K562 (cell line): ENCODE data around the gene UBL5. TPM values are rescaled to one million over a fixed set of nuclear protein-coding genes. Genes with fewer than 3 reads are reported as not detected.

Experiments used
- CHD2 ChIP-seq: IDR thresholded peaks from 2 replicates; pipeline ENCODE4 v1.6.1; 2011; ENCODE audit warnings: low read depth, low read length
- DDX20 ChIP-seq: fragments of 450-650 bp; IDR thresholded peaks from 2 replicates; pipeline ENCODE4 v1.6.1; 2016; ENCODE audit warnings: missing genetic modification characterization, low read depth, mild to moderate bottlenecking, missing compliant biosample characterization, moderate library complexity
- FOXA3 ChIP-seq, 2 experiments: fragments of 450-650 bp in 1 of 2; sonication (generic) in 1 of 2; formaldehyde crosslinking; IDR thresholded peaks in 1 of 2; conservative IDR thresholded peaks in 1 of 2; 2 replicates each; pipeline versions ENCODE4 v1.4.0 to v1.8.0; 2020 to 2022; ENCODE audit warnings: mild to moderate bottlenecking in 2 of 2, missing genetic modification reagents in 1 of 2
- HMG20B ChIP-seq: fragments of 250-450 bp; sonication (Bioruptor Pico); IDR thresholded peaks from 2 replicates; pipeline ENCODE4 v1.5.0; 2021; ENCODE audit warnings: mild to moderate bottlenecking
- HNRNPLL ChIP-seq: fragments of 200-400 bp; formaldehyde crosslinking; IDR thresholded peaks from 2 replicates; pipeline ENCODE4 v1.6.1; 2017; ENCODE audit warnings: low read length, low read depth, mild to moderate bottlenecking; ENCODE audit not compliant: poor library complexity, severe bottlenecking
- KDM1A ChIP-seq, 2 experiments: fragments of 450-650 bp; IDR thresholded peaks; 2 replicates each; pipeline ENCODE4 v1.6.1; 2016; ENCODE audit warnings: mild to moderate bottlenecking in 2 of 2
- MBD1 ChIP-seq: fragments of 250-450 bp; sonication (Bioruptor Pico); IDR thresholded peaks from 2 replicates; pipeline ENCODE4 v1.8.0; 2022; ENCODE audit warnings: inconsistent platforms
- PML ChIP-seq: IDR thresholded peaks from 2 replicates; pipeline ENCODE4 v1.6.1; 2012; ENCODE audit warnings: low read length, inconsistent platforms
- REST ChIP-seq, 2 experiments: fragments of 450-650 bp; formaldehyde crosslinking in 1 of 2; IDR thresholded peaks; 2 replicates each; pipeline versions ENCODE4 v1.4.0 to v1.6.1; 2014 to 2020; ENCODE audit warnings: mild to moderate bottlenecking in 2 of 2, borderline replicate concordance in 1 of 2, low read depth in 1 of 2
- SLC30A9 ChIP-seq: fragments of 250-450 bp; sonication (Bioruptor Pico); IDR thresholded peaks from 2 replicates; pipeline ENCODE4 v1.8.0; 2022; ENCODE audit warnings: mild to moderate bottlenecking, moderate library complexity
- SRSF3 ChIP-seq: fragments of 200-400 bp; formaldehyde crosslinking; IDR thresholded peaks from 2 replicates; pipeline ENCODE4 v1.6.1; 2016; ENCODE audit warnings: mild to moderate bottlenecking, low read length, moderate library complexity; ENCODE audit not compliant: insufficient read depth
- ZNF41 ChIP-seq: fragments of 250-450 bp; sonication (Bioruptor Pico); conservative IDR thresholded peaks from 2 replicates; pipeline ENCODE4 v1.4.0; 2020; ENCODE audit warnings: mild to moderate bottlenecking
- ZNF512 ChIP-seq: IDR thresholded peaks from 2 replicates; pipeline ENCODE4 v1.6.1; 2016; ENCODE audit warnings: missing genetic modification characterization, missing compliant biosample characterization
- ZNF655 ChIP-seq: fragments of 250-450 bp; sonication (Bioruptor Pico); IDR thresholded peaks from 2 replicates; pipeline ENCODE4 v1.5.0; 2021
- polyA plus RNA-seq, 8 experiments: library from polyadenylated mRNA; depleted of rRNA in 4 of 8; stranded (reverse) in 5 of 8; unstranded in 3 of 8; fragments of >200 nt; fragmentation: Nextera tagmentation in 2 of 8; fragmentation: Illumina TruSeq in 1 of 8; extraction: Ambion mirVana in 2 of 8; extraction: Trizol in 1 of 8; gene quantifications; 2 replicates each; pipeline versions ENCODE4 v1.2.1 to v1.2.3, GENCODE V29; 2011 to 2014; ENCODE audit warnings: inconsistent platforms in 1 of 8, missing spikeins in 1 of 8
- total RNA-seq, 7 experiments: library from RNA; depleted of rRNA in 6 of 7; stranded (reverse); fragments of >200 nt in 6 of 7; fragmentation: Illumina TruSeq in 2 of 7; extraction: Trizol in 2 of 7; gene quantifications; 2 replicates each; pipeline versions ENCODE4 v1.2.1 to v1.2.3, GENCODE V29; 2011 to 2021; ENCODE audit warnings: low replicate concordance in 1 of 7

Gene UBL5
- total and polyA plus RNA-seq, 9 of the 15 experiments (the other 6 are each of a cell fraction or from before 2014, with no cell fraction given), result 410 to 1,266 (median 613) TPM

GRCh38 chr19:9834726-9835506, 7.2 kb downstream of the UBL5 start, which contains the start of gene PIN1 (continued):
- TF ChIP-seq MBD1 (no peak), ZNF41 (no peak), DDX20 (no peak), FOXA3 (CRISPR knock-in tag; conservative IDR thresholded peaks at IDR 0.05 in 1 of 2, IDR thresholded peaks at IDR 0.05 in 1 of 2) (peak in 1 of 2 experiments; percentile 64; a peak in 1 of 4 replicates), SRSF3 (no peak), ZNF655 (no peak), SLC30A9 (CRISPR knock-in tag) (no peak), KDM1A (IDR thresholded peaks at IDR 0.05) (peak in 1 of 2 experiments; percentile 98), REST (IDR thresholded peaks at IDR 0.05; ENCODE audit: borderline replicate concordance) (no peak), REST (CRISPR knock-in tag; IDR thresholded peaks at IDR 0.05; ENCODE audit: low read depth) (no peak; the same call in 1 of the 2 replicates), HNRNPLL (peak; percentile 36), HMG20B (CRISPR knock-in tag) (no peak), ZNF512 (no peak), CHD2 (peak; percentile 85), PML (no peak)
